C4-2B (cell line): Measurements from ENCODE around the gene TYW1.
"Not testable (repeated sequence)": the region's sequence is repeated elsewhere in the genome, so short reads cannot be mapped to it uniquely, and the experiment has no call there.

Experiments used
- ZFX ChIP-seq: fragments of 450-650 bp; IDR thresholded peaks from 2 replicates; pipeline ENCODE4 v1.6.1; 2017
- TF ChIP-seq, protein P1 (sequence below): fragments of 450-650 bp; conservative IDR thresholded peaks from 2 replicates; pipeline ENCODE4 v1.5.1; 2017; ENCODE audit warnings: mild to moderate bottlenecking

DNA sequence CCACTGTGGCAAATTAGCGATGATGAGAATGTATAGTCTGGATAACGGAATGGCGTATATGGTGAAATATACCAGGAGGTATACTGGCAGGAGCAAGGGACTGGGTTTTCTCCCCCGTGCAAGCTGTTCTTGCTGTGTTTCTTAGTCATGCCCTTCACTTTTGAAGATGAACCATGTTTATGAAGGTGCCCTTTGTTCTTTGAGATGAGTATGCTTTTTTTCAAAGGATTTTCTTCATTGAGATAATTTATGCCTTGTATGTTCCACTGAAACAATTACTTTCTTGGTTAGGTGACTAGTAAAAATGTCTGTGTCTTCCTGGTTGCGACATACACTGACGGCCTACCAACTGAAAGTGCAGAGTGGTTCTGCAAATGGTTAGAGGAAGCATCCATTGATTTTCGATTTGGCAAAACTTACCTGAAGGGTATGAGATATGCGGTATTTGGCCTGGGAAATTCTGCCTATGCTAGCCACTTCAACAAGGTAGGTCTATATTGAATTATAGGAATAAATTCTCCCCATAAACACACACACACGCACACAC lies 17.5 kb downstream of the TYW1 start:
- TF ChIP-seq, protein P1, sequence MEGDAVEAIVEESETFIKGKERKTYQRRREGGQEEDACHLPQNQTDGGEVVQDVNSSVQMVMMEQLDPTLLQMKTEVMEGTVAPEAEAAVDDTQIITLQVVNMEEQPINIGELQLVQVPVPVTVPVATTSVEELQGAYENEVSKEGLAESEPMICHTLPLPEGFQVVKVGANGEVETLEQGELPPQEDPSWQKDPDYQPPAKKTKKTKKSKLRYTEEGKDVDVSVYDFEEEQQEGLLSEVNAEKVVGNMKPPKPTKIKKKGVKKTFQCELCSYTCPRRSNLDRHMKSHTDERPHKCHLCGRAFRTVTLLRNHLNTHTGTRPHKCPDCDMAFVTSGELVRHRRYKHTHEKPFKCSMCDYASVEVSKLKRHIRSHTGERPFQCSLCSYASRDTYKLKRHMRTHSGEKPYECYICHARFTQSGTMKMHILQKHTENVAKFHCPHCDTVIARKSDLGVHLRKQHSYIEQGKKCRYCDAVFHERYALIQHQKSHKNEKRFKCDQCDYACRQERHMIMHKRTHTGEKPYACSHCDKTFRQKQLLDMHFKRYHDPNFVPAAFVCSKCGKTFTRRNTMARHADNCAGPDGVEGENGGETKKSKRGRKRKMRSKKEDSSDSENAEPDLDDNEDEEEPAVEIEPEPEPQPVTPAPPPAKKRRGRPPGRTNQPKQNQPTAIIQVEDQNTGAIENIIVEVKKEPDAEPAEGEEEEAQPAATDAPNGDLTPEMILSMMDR = not testable (repeated sequence)
- TF ChIP-seq ZFX = not testable (repeated sequence)
